ENCODE results near the gene NR5A2. TPM values are rescaled to one million over a fixed set of nuclear protein-coding genes. Genes with fewer than 3 reads are reported as not detected.

The NR5A2 gene
- total RNA-seq, 1 donor from 2014 or later = 1.4 TPM

GRCh38 chr1:200162877-200163276, 135.4 kb downstream of the NR5A2 start:
- intact Hi-C loops (cut with DNase I) = no loop called here

GRCh38 chr1:200163911-200164310, 136.4 kb downstream of the NR5A2 start:
- Histone ChIP-seq H3K27ac (no peak overlapping the region), H3K9me3 (no peaks in the 10 kb centered on the region), H3K27me3 (ENCODE audit: low read depth) (no peaks in the 10 kb centered on the region), H3K36me3 (no peaks in the 10 kb centered on the region), H3K4me1 (no peaks in the 10 kb centered on the region), H3K4me3 (no peak overlapping the region)
- no peak for TF ChIP-seq CTCF (IDR thresholded peaks at IDR 0.05)
- ATAC-seq = no peak
- intact Hi-C loops (cut with DNase I) = no loop called here
- DNase-seq = no peak

More at GRCh38 chr1:200162877-200163276, 135.4 kb downstream of the NR5A2 start:
- no peaks in the 10 kb centered on the region for H3K27me3 ChIP-seq (ENCODE audit: low read depth)
- no peak overlapping the region for H3K27ac ChIP-seq
- no peaks in the 10 kb centered on the region for H3K9me3 ChIP-seq
- H3K36me3 ChIP-seq = no peaks in the 10 kb centered on the region
- no peak for TF ChIP-seq CTCF (IDR thresholded peaks at IDR 0.05)
- no peaks in the 10 kb centered on the region for H3K4me1 ChIP-seq
- H3K4me3 ChIP-seq = no peak overlapping the region
- ATAC-seq (no peak), DNase-seq (no peak)

- ATAC-seq (no peak), DNase-seq (no peak)
- Histone ChIP-seq H3K4me3 (no peak overlapping the region), H3K27me3 (ENCODE audit: low read depth) (no peaks in the 10 kb centered on the region), H3K36me3 (no peaks in the 10 kb centered on the region), H3K9me3 (no peaks in the 10 kb centered on the region), H3K4me1 (no peaks in the 10 kb centered on the region), H3K27ac (no peak overlapping the region)
- intact Hi-C loops (cut with DNase I) = no loop called here
- no peak for TF ChIP-seq CTCF (IDR thresholded peaks at IDR 0.05)
These were observed 138.1 kb downstream of the NR5A2 start for GRCh38 chr1:200165493-200166220.

GRCh38 chr1:200166411-200166810, 138.9 kb downstream of the NR5A2 start:
- intact Hi-C loops (cut with DNase I) = no loop called here
- Histone ChIP-seq H3K36me3 (no peaks in the 10 kb centered on the region), H3K4me1 (no peaks in the 10 kb centered on the region), H3K4me3 (no peak overlapping the region), H3K9me3 (no peaks in the 10 kb centered on the region), H3K27me3 (ENCODE audit: low read depth) (no peaks in the 10 kb centered on the region), H3K27ac (no peak overlapping the region)
- TF ChIP-seq CTCF (IDR thresholded peaks at IDR 0.05) = no peak
- DNase-seq (no peak), ATAC-seq (no peak)

- DNase-seq (no peak), ATAC-seq (no peak)
- Histone ChIP-seq H3K27ac (no peak overlapping the region), H3K4me1 (no peaks in the 10 kb centered on the region), H3K4me3 (no peak overlapping the region), H3K27me3 (ENCODE audit: low read depth) (no peaks in the 10 kb centered on the region), H3K36me3 (no peaks in the 10 kb centered on the region), H3K9me3 (no peaks in the 10 kb centered on the region)
- TF ChIP-seq CTCF (IDR thresholded peaks at IDR 0.05) = no peak
- intact Hi-C loops (cut with DNase I) = no loop called here
These were observed 141.4 kb downstream of the NR5A2 start for GRCh38 chr1:200168926-200169325.
